Vein endothelial cell (primary cell): ENCODE data around the gene GOSR2. TPM values are rescaled to one million over a fixed set of nuclear protein-coding genes. Genes with fewer than 3 reads are reported as not detected.

Experiments
- small RNA-seq: library from RNA; depleted of rRNA; stranded (forward); fragments of <200 nt; gene quantifications from one replicate; pipeline ENCODE3, GENCODE V24; 2012
- total RNA-seq: library from RNA; depleted of rRNA; stranded (reverse); fragments of >200 nt; gene quantifications from 2 replicates; pipeline ENCODE4 v1.2.3, GENCODE V29; 2012

GOSR2 gene
- total RNA-seq: 56.7 and 57.8 TPM in 2 replicates

DNA sequence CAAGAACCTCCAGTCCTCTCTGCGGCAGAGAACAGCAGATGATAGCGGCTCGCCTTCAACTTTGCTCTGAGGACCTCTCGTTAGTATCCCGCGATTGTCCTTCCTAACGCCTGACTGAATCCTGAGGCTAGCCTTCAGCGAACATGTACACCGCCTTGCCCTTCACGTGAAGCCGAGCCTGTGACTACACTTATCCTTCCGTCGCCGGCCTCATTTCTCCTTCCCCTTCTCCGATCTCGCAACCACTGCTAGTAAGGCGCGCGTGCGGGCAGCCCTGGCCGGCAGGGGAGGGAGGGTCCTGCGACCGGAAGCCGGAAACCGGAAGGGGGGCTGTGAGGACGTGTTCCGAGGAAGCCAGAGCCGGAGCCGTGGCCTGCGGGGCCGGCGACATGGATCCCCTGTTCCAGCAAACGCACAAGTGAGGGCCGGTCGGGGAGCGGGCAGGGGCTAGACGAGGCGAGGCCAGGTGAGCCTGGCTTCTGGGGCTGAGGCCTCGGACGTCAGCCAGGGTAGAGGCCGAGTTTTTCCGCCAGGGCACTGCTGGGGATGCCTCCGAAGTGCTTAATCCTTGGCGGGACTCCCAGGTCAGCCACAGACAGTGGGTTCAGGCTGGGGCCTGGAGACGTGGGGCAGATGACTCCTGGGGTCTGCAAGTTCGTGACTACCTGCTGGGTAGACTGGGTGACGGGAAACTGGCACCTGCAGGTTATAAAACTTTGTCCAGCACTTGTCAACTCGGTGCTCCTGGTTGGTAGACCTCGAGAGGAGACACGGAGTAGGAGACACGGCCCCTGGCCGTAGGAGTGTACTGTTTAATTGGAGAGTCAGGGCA lies at the start of gene GOSR2:
Gene GOSR2 (plus strand): TSS at position 357 of the 832 bp plus-strand sequence. CDS start 33 bp downstream, at position 390.

DNA sequence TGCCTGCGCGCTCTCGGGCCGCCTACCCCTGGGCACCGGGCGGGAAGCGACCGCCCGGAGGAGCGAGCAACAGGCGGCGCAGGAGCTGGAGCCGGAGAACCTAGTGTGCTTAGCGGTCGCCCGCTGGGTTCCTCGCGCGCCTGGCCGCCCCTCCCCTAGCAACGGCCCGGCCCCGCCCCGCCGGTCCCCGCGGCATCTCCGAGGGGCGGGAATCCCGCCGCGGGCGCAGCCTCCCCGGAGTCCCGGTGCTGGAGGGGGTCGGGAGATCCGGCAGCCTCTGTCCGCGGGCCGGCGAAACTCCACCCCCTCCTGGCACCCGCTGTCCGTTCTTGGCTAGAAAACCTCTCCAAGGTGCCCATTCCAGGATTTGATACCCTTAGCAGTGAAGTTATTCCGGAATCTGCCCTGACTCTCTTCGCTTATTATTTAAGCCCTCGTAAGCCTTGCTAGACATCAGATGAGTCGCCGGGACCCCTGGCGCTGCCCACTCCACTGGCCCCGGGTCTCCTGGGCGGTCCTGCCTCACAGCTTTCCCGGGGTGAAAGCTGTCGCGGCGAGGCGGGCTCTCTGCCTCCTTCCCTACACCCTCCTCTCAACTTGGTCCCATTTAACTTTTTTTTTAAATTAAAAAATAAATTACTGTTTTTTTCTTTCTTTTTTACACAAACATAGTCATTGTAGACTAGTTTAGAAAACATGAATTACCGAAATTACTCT lies 56.3 kb downstream of the GOSR2 start, which contains the start of gene RPRML:
Gene RPRML (minus strand): TSS at position 107 of the 717 bp plus-strand sequence. CDS start 246 bp downstream, outside the sequence.

Small RNAs within 50 kb of the gene (small RNA-seq; reads per million reads assigned to genes)
- not detected for gene MIR5089
- gene RNU6ATAC3P: not detected

Other genes starting within 250 kb of the GOSR2 start
- gene WNT3, start 104.5 kb upstream of the GOSR2 start, total RNA-seq: 1.2 and 1.3 TPM in 2 replicates
- not detected in 2 replicates for gene WNT9B, start 71.6 kb upstream of the GOSR2 start, total RNA-seq
- not detected in 2 replicates for gene RPRML, start 56.1 kb downstream of the GOSR2 start, total RNA-seq